ENCODE results near the gene FRMD5. TPM values are rescaled to one million over a fixed set of nuclear protein-coding genes. Genes with fewer than 3 reads are reported as not detected.

FRMD5 gene
- total RNA-seq, 1 experiment from 2014 or later, result 3.9 TPM

- no peaks in the 10 kb centered on the region for H3K79me2 ChIP-seq (ENCODE audit: insufficient read depth, low read length)
- no peaks in the 10 kb centered on the region for H3K23me2 ChIP-seq (ENCODE audit: insufficient read length, low read depth, low read length, poor library complexity, severe bottlenecking)
- WGBS (ENCODE audit: extremely low coverage, insufficient read length, low lambda C conversion rate), result no CpG with 5 or more reads among the region's 1 CpG
- no peak overlapping the region for H4K5ac ChIP-seq (ENCODE audit: insufficient read length, low read depth, low read length)
- no peak overlapping the region for H3K27ac ChIP-seq (ENCODE audit: insufficient read length, low read depth, low read length)
- H3K79me1 ChIP-seq (ENCODE audit: insufficient read depth, low read depth, low read length, poor library complexity, severe bottlenecking), result no peaks in the 10 kb centered on the region
- H3K4me2 ChIP-seq (ENCODE audit: insufficient read depth, insufficient read length, low read length), result no peak overlapping the region
- H2BK5ac ChIP-seq (ENCODE audit: insufficient read length, low read length), result no peak overlapping the region
- no peak for TF ChIP-seq CTCF (conservative IDR thresholded peaks at IDR 0.05)
- Mint-ChIP-seq H3K27ac (no peak overlapping the region), H3K4me3 (no peak overlapping the region), H3K27me3 (ENCODE audit: low read depth) (no peaks in the 10 kb centered on the region; the same call in none of the 2 replicates), H3K9me3 (peaks cover 0 to 2% of the 10 kb centered on the region in 2 experiments; a peak in 2 of 5 replicates), H3K4me1 (peaks cover 3 to 5% of the 10 kb centered on the region in 2 experiments), H3K36me3 (ENCODE audit: insufficient read depth in 1 of 3, low read depth in 3 of 3) (no peaks in the 10 kb centered on the region)
- H2AK5ac ChIP-seq (ENCODE audit: insufficient read length, low read length), result no peak overlapping the region
- H2AFZ ChIP-seq (ENCODE audit: low read length), result no peak overlapping the region
- no peak overlapping the region for H3K18ac ChIP-seq (ENCODE audit: insufficient read length, low read depth, low read length)
- H3K9ac ChIP-seq (ENCODE audit: extremely low read depth, insufficient read length, low read length), result no peak overlapping the region
- H4K20me1 ChIP-seq (ENCODE audit: control insufficient read depth, insufficient read depth, insufficient read length), result no peaks in the 10 kb centered on the region
- H4K91ac ChIP-seq (ENCODE audit: insufficient read length, low read depth, low read length), result no peak overlapping the region
- no peak overlapping the region for H3T11ph ChIP-seq (ENCODE audit: low read length)
- H3K14ac ChIP-seq (ENCODE audit: insufficient read depth, low read length), result no peak overlapping the region
- H4K8ac ChIP-seq (replicated peaks; ENCODE audit: insufficient read length, low read depth, low read length), result no peak overlapping the region
- 0 out of 2 replicates have a peak, but pooled peaks cover 2% of the 10 kb centered on the region for H3K4me1 ChIP-seq (ENCODE audit: insufficient read depth, low read length)
- no peaks in the 10 kb centered on the region for H3K27me3 ChIP-seq (ENCODE audit: insufficient read depth, low read length)
- no peak overlapping the region for H2BK120ac ChIP-seq (ENCODE audit: low read depth, low read length, poor library complexity, severe bottlenecking)
- H3K9me3 ChIP-seq (ENCODE audit: control insufficient read depth, low read depth, low read length), result no peaks in the 10 kb centered on the region
- no peak overlapping the region for H2BK20ac ChIP-seq (ENCODE audit: low read depth, low read length, poor library complexity, severe bottlenecking)
- H3K23ac ChIP-seq (ENCODE audit: insufficient read length, low read depth, low read length), result no peak overlapping the region
- DNase-seq, result no peak
- H3K4ac ChIP-seq (ENCODE audit: low read depth, low read length), result no peak overlapping the region
- H2BK15ac ChIP-seq (ENCODE audit: low read depth, low read length), result no peak overlapping the region
- no peak overlapping the region for H2BK12ac ChIP-seq (ENCODE audit: insufficient read length, low read depth, low read length)
- H3K56ac ChIP-seq (ENCODE audit: insufficient read length, low read depth, low read length), result no peak overlapping the region
Observed at GRCh38 chr15:44222478-44222877, 27.4 kb upstream of the FRMD5 start.
